WI38 (cell line): ENCODE data around the gene SWSAP1.
"Not testable (repeated sequence)": the region's sequence is repeated elsewhere in the genome, so short reads cannot be mapped to it uniquely, and the experiment has no call there.

ENCODE experiments used
- H3K4me3 ChIP-seq: 2 replicates; pipeline ENCODE4 v1.5.1; 2011; ENCODE audit warnings: low read depth, mild to moderate bottlenecking, control low read depth, low read length
- CTCF ChIP-seq: IDR thresholded peaks from 2 replicates; pipeline ENCODE4 v1.5.1; 2012; ENCODE audit warnings: low read depth, mild to moderate bottlenecking, control low read depth, low read length

The SWSAP1 gene

GRCh38 chr19:11345122-11345803 lies 29.2 kb upstream of the SWSAP1 start:
- no peak for TF ChIP-seq CTCF
- peak overlapping the region; percentile 83 for H3K4me3 ChIP-seq

- H3K4me3 ChIP-seq: peak within 1 kb of the TSS; percentile 83
- TF ChIP-seq CTCF: no peak
These were observed 28.1 kb upstream of the SWSAP1 start, which contains the start of the genes CCDC159 and TMEM205 for GRCh38 chr19:11346104-11346940. CCDC159 (plus strand) TSS chr19:11346519; CDS start chr19:11346607, 88 bp downstream. TMEM205 (minus strand) TSS chr19:11346268; CDS start chr19:11345619, 649 bp downstream.

GRCh38 chr19:11347546-11348039 lies 26.9 kb upstream of the SWSAP1 start:
- H3K4me3 ChIP-seq: no peak overlapping the region
- TF ChIP-seq CTCF: no peak

GRCh38 chr19:11349171-11349570 lies 25.3 kb upstream of the SWSAP1 start:
- no peak overlapping the region for H3K4me3 ChIP-seq
- no peak for TF ChIP-seq CTCF

GRCh38 chr19:11354102-11354501 lies 20.4 kb upstream of the SWSAP1 start:
- not testable (repeated sequence) for H3K4me3 ChIP-seq

- peak within 1 kb of the TSS; percentile 61 for H3K4me3 ChIP-seq
- TF ChIP-seq CTCF: no peak
These were observed 19.0 kb upstream of the SWSAP1 start, which contains the start of gene PLPPR2 for GRCh38 chr19:11355160-11356073. PLPPR2 (plus strand) TSS chr19:11355432; CDS start chr19:11357674, 2,242 bp downstream.

GRCh38 chr19:11356074-11356397 lies 18.4 kb upstream of the SWSAP1 start:
- no peak for TF ChIP-seq CTCF
- H3K4me3 ChIP-seq: peak overlapping the region; percentile 61
